Natural killer cell treated with Interleukin-12 subunit alpha and Interleukin-12 subunit beta and Interleukin-15 and Interleukin-18, amount 100 ng/mL, for 72 hours (primary cell): Measurements from ENCODE around the gene SF3B5. TPM values are rescaled to one million over a fixed set of nuclear protein-coding genes. Genes with fewer than 3 reads are reported as not detected.
"Not testable (repeated sequence)": the region's sequence is repeated elsewhere in the genome, so short reads cannot be mapped to it uniquely, and the experiment has no call there.

ENCODE experiments used
- ATAC-seq, 2 donors: fragments of 150-1000 bp; cut with Tn5 transposase in 1 of 2; sonication (Bioruptor Pico), chemical (Tn5 transposase) in 1 of 2; 2 replicates each; pipeline ENCODE4 v1.10.0; 2021
- DNase-seq: peaks from one replicate; pipeline ENCODE4 v3.0.0; 2022; ENCODE audit warnings: low spot score
- H3K27ac Mint-ChIP-seq, 2 donors: 1 replicate in 1 of 2; 2 replicates in 1 of 2; pipeline ENCODE4 v1.8.0; 2022; ENCODE audit warnings: mixed read lengths in 2 of 2, mild to moderate bottlenecking in 1 of 2, moderate library complexity in 1 of 2
- H3K27me3 Mint-ChIP-seq, 2 donors: 1 replicate in 1 of 2; 2 replicates in 1 of 2; pipeline ENCODE4 v1.8.0; 2022; ENCODE audit warnings: mixed read lengths in 2 of 2
- H3K36me3 Mint-ChIP-seq: one replicate; pipeline ENCODE4 v1.8.0; 2022; ENCODE audit warnings: mixed read lengths
- H3K4me1 Mint-ChIP-seq, 2 donors: 1 replicate in 1 of 2; 2 replicates in 1 of 2; pipeline ENCODE4 v1.8.0; 2022; ENCODE audit warnings: low read depth in 2 of 2, mixed read lengths in 2 of 2, mild to moderate bottlenecking in 1 of 2
- H3K4me3 Mint-ChIP-seq: one replicate; pipeline ENCODE4 v1.8.0; 2022; ENCODE audit warnings: mixed read lengths
- H3K9me3 Mint-ChIP-seq: 2 replicates; pipeline ENCODE4 v1.8.0; 2022; ENCODE audit warnings: mixed read lengths
- total RNA-seq, 2 donors: library from RNA; stranded (reverse); gene quantifications; one replicate each; pipeline ENCODE4 v1.2.3, GENCODE V29; 2022

SF3B5 gene
- total RNA-seq = 100 to 1,000 TPM; 181 to 201 TPM

GRCh38 chr6:144095134-144096002 is at the start of gene SF3B5:
Gene SF3B5, minus strand, starts transcription at chr6:144095573. Its CDS starts 76 bp downstream, at chr6:144095497.
- Mint-ChIP-seq H3K27me3 (no peaks in the 10 kb centered on the region), H3K4me1 (peaks cover 17 to 35% of the 10 kb centered on the region in 2 donors), H3K4me3 (peak within 1 kb of the TSS; percentile 97), H3K27ac (peak within 1 kb of the TSS; percentile 91 to 93), H3K9me3 (no peaks in the 10 kb centered on the region), H3K36me3 (peaks cover 10% of the 10 kb centered on the region)
- DNase-seq (peak; percentile 99), ATAC-seq (peak; percentile 99 to 100)

DNA sequence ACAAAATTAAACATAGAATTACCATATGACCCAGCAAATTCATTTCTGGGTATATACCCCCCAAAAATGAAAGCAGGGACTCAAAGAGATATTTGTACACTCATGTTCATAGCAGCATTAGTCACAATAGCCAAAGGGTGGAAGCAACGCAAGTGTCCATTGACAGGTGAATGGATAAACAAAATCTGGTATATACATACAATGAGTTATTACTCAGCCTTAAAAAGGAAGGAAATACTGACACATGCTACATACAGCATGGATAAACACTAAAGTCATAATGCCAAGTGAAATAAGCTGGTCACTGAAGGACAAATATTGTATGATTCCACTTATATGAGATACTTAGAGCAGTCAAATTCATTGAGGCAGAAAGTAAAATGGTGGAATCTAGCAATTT is 49.6 kb upstream of the SF3B5 start:
- DNase-seq (no peak), ATAC-seq (no peak)
- Mint-ChIP-seq H3K9me3 (no peaks in the 10 kb centered on the region), H3K27me3 (no peaks in the 10 kb centered on the region), H3K4me3 (no peak overlapping the region), H3K27ac (peak overlapping the region in 1 of 2 donors; percentile 34), H3K36me3 (no peaks in the 10 kb centered on the region), H3K4me1 (peaks cover 26 to 48% of the 10 kb centered on the region in 2 donors)

GRCh38 chr6:144143878-144144277 is 48.5 kb upstream of the SF3B5 start:
- Mint-ChIP-seq H3K27me3 (no peaks in the 10 kb centered on the region), H3K27ac (no peak overlapping the region), H3K36me3 (no peaks in the 10 kb centered on the region), H3K9me3 (no peaks in the 10 kb centered on the region), H3K4me1 (peaks cover 21 to 47% of the 10 kb centered on the region in 2 donors), H3K4me3 (no peak overlapping the region)
- no peak for DNase-seq
- ATAC-seq = no peak

- DNase-seq (no peak), ATAC-seq (no peak)
- Mint-ChIP-seq H3K27me3 (no peaks in the 10 kb centered on the region), H3K4me3 (no peak overlapping the region), H3K27ac (peak overlapping the region in 1 of 2 donors; percentile 56), H3K9me3 (no peaks in the 10 kb centered on the region), H3K4me1 (peaks cover 21 to 46% of the 10 kb centered on the region in 2 donors), H3K36me3 (no peaks in the 10 kb centered on the region)
Measured at GRCh38 chr6:144143106-144143505, 47.7 kb upstream of the SF3B5 start.

GRCh38 chr6:144141470-144141869 is 46.1 kb upstream of the SF3B5 start:
- Mint-ChIP-seq H3K27me3 (no peaks in the 10 kb centered on the region), H3K27ac (peak overlapping the region in 1 of 2 donors; percentile 93), H3K4me3 (no peak overlapping the region), H3K4me1 (peaks cover 15 to 35% of the 10 kb centered on the region in 2 donors), H3K36me3 (no peaks in the 10 kb centered on the region), H3K9me3 (no peaks in the 10 kb centered on the region)
- DNase-seq = no peak
- no peak for ATAC-seq

DNA sequence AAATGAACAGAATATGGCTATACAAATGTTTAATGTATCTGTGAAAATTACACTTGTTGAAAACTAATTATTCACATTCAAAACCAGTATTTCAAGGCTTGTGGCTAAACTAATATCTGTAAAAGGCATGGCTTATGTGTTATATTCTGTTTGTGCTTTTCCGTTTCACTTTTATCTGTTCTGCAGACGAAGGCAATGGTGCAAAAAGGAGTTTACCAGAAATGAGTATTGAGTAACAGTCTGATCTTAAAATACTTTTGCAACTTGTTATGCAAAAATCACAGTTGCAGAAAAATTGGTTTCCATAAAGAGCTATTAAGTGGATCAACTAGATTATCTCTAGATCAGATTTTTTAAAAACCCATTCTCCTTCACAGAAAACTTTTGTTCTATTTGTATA is 45.5 kb upstream of the SF3B5 start:
- DNase-seq = no peak
- peak overlapping the region; percentile 55 for H3K4me3 Mint-ChIP-seq
- H3K27ac Mint-ChIP-seq = peak overlapping the region; percentile 53 to 93
- ATAC-seq = peak; percentile 68 to 85
- no peaks in the 10 kb centered on the region for H3K36me3 Mint-ChIP-seq
- H3K27me3 Mint-ChIP-seq = no peaks in the 10 kb centered on the region
- peaks cover 15 to 35% of the 10 kb centered on the region in 2 donors for H3K4me1 Mint-ChIP-seq
- no peaks in the 10 kb centered on the region for H3K9me3 Mint-ChIP-seq

GRCh38 chr6:144139817-144140216 is 44.4 kb upstream of the SF3B5 start:
- peak in 1 of 2 donors; percentile 62 for ATAC-seq
- H3K4me1 Mint-ChIP-seq = peaks cover 10 to 26% of the 10 kb centered on the region in 2 donors
- H3K27me3 Mint-ChIP-seq = no peaks in the 10 kb centered on the region
- no peak for DNase-seq
- no peaks in the 10 kb centered on the region for H3K36me3 Mint-ChIP-seq
- no peak overlapping the region for H3K4me3 Mint-ChIP-seq
- H3K27ac Mint-ChIP-seq = no peak overlapping the region
- H3K9me3 Mint-ChIP-seq = no peaks in the 10 kb centered on the region

DNA sequence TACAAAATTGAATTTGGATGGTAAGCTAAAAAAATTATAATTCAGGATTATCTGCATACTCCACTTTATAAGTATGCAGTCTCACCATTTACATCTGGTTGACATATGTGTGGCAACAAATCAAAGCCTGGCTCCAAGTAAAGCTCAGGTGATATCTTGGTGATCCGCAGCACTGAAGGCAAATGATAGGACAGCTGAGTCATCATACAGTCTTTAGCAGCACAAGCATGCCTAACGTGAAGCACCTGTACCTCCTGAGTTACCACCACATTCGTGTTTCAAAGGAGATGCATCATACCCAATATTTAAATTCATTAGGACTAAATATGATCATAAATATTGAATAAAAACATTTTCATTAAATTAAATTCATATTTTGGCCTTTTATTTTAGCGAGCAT is 43.2 kb upstream of the SF3B5 start:
- peaks cover 10 to 21% of the 10 kb centered on the region in 2 donors for H3K4me1 Mint-ChIP-seq
- H3K36me3 Mint-ChIP-seq = no peaks in the 10 kb centered on the region
- H3K27ac Mint-ChIP-seq = no peak overlapping the region
- DNase-seq (no peak), ATAC-seq (no peak)
- H3K4me3 Mint-ChIP-seq = no peak overlapping the region
- no peaks in the 10 kb centered on the region for H3K9me3 Mint-ChIP-seq
- H3K27me3 Mint-ChIP-seq = no peaks in the 10 kb centered on the region

- peaks cover 0 to 4% of the 10 kb centered on the region in 2 donors for H3K27me3 Mint-ChIP-seq
- no peak overlapping the region for H3K4me3 Mint-ChIP-seq
- no peak for ATAC-seq
- DNase-seq = no peak
- H3K9me3 Mint-ChIP-seq = no peaks in the 10 kb centered on the region
- H3K36me3 Mint-ChIP-seq = no peaks in the 10 kb centered on the region
- H3K4me1 Mint-ChIP-seq = peaks cover 16 to 17% of the 10 kb centered on the region in 2 donors
- no peak overlapping the region for H3K27ac Mint-ChIP-seq
Measured at GRCh38 chr6:144134737-144135136, 39.4 kb upstream of the SF3B5 start.

DNA sequence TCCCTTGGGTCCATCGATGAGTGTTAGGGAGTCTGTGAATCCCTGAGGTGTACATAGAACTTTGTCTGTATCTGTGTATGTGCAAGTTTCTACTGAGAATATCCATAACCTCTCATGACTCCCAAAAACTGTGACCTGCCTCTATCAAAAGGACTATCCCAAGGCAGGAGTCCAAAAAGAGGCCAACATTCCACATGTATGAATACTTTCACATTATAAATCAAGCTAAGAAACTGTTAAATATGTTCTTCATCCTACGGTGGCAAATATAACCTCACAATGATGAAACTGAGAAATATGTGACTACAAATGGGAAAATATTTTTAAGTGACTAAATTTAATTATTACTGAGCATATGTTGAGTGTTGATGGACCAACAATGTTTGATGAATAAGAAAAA is 38.8 kb upstream of the SF3B5 start:
- Mint-ChIP-seq H3K27ac (no peak overlapping the region), H3K4me3 (no peak overlapping the region), H3K4me1 (peaks cover 20 to 21% of the 10 kb centered on the region in 2 donors), H3K27me3 (peaks cover 0 to 4% of the 10 kb centered on the region in 2 donors), H3K36me3 (no peaks in the 10 kb centered on the region), H3K9me3 (no peaks in the 10 kb centered on the region)
- no peak for DNase-seq
- no peak for ATAC-seq

DNA sequence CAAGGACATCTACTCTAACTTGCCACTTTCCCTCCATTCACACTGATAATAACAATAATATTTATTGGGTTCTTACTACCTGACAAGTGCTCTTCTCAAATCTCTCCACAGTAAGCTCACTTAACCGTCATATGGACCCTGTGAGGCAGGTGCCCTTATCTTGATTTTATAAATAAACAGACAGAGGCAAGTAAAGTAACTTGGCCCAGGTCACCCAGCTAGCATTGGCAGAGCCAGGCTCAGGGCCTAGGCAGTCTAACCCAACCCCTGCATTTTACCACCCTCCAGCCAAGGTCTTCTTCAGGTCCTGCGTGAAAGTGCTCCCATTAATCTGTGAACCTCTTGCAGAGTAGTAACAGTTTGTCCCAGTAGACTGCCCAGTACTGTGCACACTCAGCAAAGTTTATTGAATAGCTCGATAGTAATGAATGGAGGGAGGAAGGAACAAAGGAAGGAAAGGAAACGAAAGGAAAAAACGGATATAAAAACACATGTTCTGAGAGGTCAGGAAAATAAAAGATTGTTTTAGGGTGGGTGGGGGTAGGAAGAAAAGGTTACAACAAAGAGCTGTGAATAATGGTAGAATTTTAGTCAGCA is 38.0 kb upstream of the SF3B5 start:
- Mint-ChIP-seq H3K9me3 (no peaks in the 10 kb centered on the region), H3K27me3 (peaks cover 4 to 7% of the 10 kb centered on the region in 2 donors), H3K27ac (peak overlapping the region in 1 of 2 donors; percentile 43), H3K4me3 (no peak overlapping the region), H3K36me3 (no peaks in the 10 kb centered on the region), H3K4me1 (peaks cover 20 to 30% of the 10 kb centered on the region in 2 donors)
- no peak for ATAC-seq
- no peak for DNase-seq

GRCh38 chr6:144132167-144132690 is 36.9 kb upstream of the SF3B5 start:
- DNase-seq, H3K27me3 Mint-ChIP-seq, H3K4me3 Mint-ChIP-seq, ATAC-seq, H3K9me3 Mint-ChIP-seq, H3K36me3 Mint-ChIP-seq: not testable (repeated sequence)
- Mint-ChIP-seq H3K27ac (peak overlapping the region in 1 of 2 donors; percentile 77), H3K4me1 (peaks cover 20 to 30% of the 10 kb centered on the region in 2 donors)

- H3K4me3 Mint-ChIP-seq = peak overlapping the region; percentile 58
- H3K36me3 Mint-ChIP-seq = no peaks in the 10 kb centered on the region
- H3K27ac Mint-ChIP-seq = peak overlapping the region; percentile 49 to 89
- H3K4me1 Mint-ChIP-seq = peaks cover 20 to 30% of the 10 kb centered on the region in 2 donors
- peaks cover 4 to 7% of the 10 kb centered on the region in 2 donors for H3K27me3 Mint-ChIP-seq
- ATAC-seq = peak; percentile 80 to 90
- H3K9me3 Mint-ChIP-seq = no peaks in the 10 kb centered on the region
- DNase-seq = no peak
Measured at GRCh38 chr6:144131248-144131709, 35.9 kb upstream of the SF3B5 start.

- peaks cover 21 to 32% of the 10 kb centered on the region in 2 donors for H3K4me1 Mint-ChIP-seq
- H3K27me3 Mint-ChIP-seq = peaks cover 4 to 7% of the 10 kb centered on the region in 2 donors
- no peak for ATAC-seq
- H3K4me3 Mint-ChIP-seq = no peak overlapping the region
- no peak for DNase-seq
- H3K9me3 Mint-ChIP-seq = no peaks in the 10 kb centered on the region
- H3K36me3 Mint-ChIP-seq = no peaks in the 10 kb centered on the region
- peak overlapping the region in 1 of 2 donors; percentile 89 for H3K27ac Mint-ChIP-seq
Measured at GRCh38 chr6:144129469-144129868, 34.1 kb upstream of the SF3B5 start.
